Stimulated activated naive B cell treated with anti-CD40 and anti-IgM and Interleukin-4, amounts not matched to agents 10 μg/mL and 1 μg/mL and 100 μg/mL, for 72 hours (primary cell): Measurements from ENCODE around the gene OR10H4.
"Not testable (repeated sequence)": the region's sequence is repeated elsewhere in the genome, so short reads cannot be mapped to it uniquely, and the experiment has no call there.

Source experiments
- ATAC-seq, 2 donors: fragments of 150-1000 bp; cut with Tn5 transposase; replicated peaks; 2 replicates each; pipeline ENCODE4 v1.10.0; 2021; ENCODE audit warnings: moderate library complexity in 1 of 2
- DNase-seq: peaks from one replicate; pipeline ENCODE4 v3.0.0; 2021
- H3K27ac Mint-ChIP-seq: one replicate; pipeline ENCODE4 v1.8.0; 2022; ENCODE audit warnings: mild to moderate bottlenecking, mixed read lengths
- H3K27me3 Mint-ChIP-seq, 2 donors: one replicate each; pipeline ENCODE4 v1.8.0; 2022; ENCODE audit warnings: mixed read lengths in 2 of 2
- H3K36me3 Mint-ChIP-seq, 2 donors: one replicate each; pipeline ENCODE4 v1.8.0; 2022; ENCODE audit warnings: mixed read lengths in 2 of 2, mild to moderate bottlenecking in 1 of 2
- H3K4me1 Mint-ChIP-seq, 2 donors: one replicate each; pipeline ENCODE4 v1.8.0; 2022; ENCODE audit warnings: mixed read lengths in 2 of 2, mild to moderate bottlenecking in 1 of 2
- H3K4me3 Mint-ChIP-seq, 2 donors: one replicate each; pipeline ENCODE4 v1.8.0; 2022; ENCODE audit warnings: mild to moderate bottlenecking in 2 of 2, mixed read lengths in 2 of 2, moderate library complexity in 1 of 2
- H3K9me3 Mint-ChIP-seq, 2 donors: one replicate each; pipeline ENCODE4 v1.8.0; 2022; ENCODE audit warnings: mixed read lengths in 2 of 2, mild to moderate bottlenecking in 1 of 2

The OR10H4 gene, protein sequence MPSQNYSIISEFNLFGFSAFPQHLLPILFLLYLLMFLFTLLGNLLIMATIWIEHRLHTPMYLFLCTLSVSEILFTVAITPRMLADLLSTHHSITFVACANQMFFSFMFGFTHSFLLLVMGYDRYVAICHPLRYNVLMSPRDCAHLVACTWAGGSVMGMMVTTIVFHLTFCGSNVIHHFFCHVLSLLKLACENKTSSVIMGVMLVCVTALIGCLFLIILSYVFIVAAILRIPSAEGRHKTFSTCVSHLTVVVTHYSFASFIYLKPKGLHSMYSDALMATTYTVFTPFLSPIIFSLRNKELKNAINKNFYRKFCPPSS

GRCh38 chr19:15948223-15949058 lies at the start of gene OR10H4:
Gene OR10H4 (plus strand): TSS chr19:15949008. CDS start chr19:15949008, 0 bp downstream.
- H3K9me3 Mint-ChIP-seq: peaks cover 16 to 21% of the 10 kb centered on the region in 2 donors
- no peaks in the 10 kb centered on the region for H3K4me1 Mint-ChIP-seq
- H3K4me3 Mint-ChIP-seq: no peak within 1 kb of the TSS
- H3K36me3 Mint-ChIP-seq: peaks cover 5 to 13% of the 10 kb centered on the region in 2 donors
- no peak for DNase-seq
- ATAC-seq: no peak
- H3K27me3 Mint-ChIP-seq: peaks cover 37 to 62% of the 10 kb centered on the region in 2 donors
- H3K27ac Mint-ChIP-seq: no peak within 1 kb of the TSS

- Mint-ChIP-seq H3K27me3 (peaks cover 38 to 66% of the 10 kb centered on the region in 2 donors), H3K4me3 (peak overlapping the region in 1 of 2 donors; percentile 43)
- ATAC-seq, H3K4me1 Mint-ChIP-seq, H3K27ac Mint-ChIP-seq, H3K36me3 Mint-ChIP-seq, H3K9me3 Mint-ChIP-seq, DNase-seq: not testable (repeated sequence)
These were observed 49.2 kb upstream of the OR10H4 start for GRCh38 chr19:15899561-15899960.

GRCh38 chr19:15900032-15900431 lies 48.8 kb upstream of the OR10H4 start:
- ATAC-seq, H3K4me1 Mint-ChIP-seq, H3K9me3 Mint-ChIP-seq, H3K27ac Mint-ChIP-seq, H3K36me3 Mint-ChIP-seq, DNase-seq: not testable (repeated sequence)
- H3K27me3 Mint-ChIP-seq: peaks cover 42 to 66% of the 10 kb centered on the region in 2 donors
- H3K4me3 Mint-ChIP-seq: peak overlapping the region; percentile 30 to 43

DNA sequence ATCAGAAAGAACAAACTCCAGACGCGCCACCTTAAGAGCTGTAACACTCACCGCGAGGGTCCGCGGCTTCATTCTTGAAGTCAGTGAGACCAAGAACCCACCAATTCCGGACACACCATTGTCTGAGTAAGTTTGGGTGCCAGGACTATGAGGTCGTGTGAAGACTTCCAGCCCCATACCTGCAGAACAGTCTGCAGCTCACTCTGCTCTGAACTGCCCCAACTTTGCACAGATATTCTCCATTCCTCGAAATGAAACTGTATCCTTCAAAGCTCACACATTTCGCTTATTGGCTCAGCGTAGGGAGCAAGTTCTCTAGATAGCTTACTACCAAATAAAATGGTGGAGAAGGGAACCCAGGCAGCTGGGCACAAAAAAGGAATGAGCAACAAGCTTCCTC lies 48.3 kb upstream of the OR10H4 start:
- H3K4me3 Mint-ChIP-seq: peak overlapping the region in 1 of 2 donors; percentile 30
- H3K4me1 Mint-ChIP-seq: no peaks in the 10 kb centered on the region
- H3K27ac Mint-ChIP-seq: no peak overlapping the region
- ATAC-seq: no peak
- H3K9me3 Mint-ChIP-seq: peaks cover 0 to 5% of the 10 kb centered on the region in 2 donors
- DNase-seq: no peak
- H3K36me3 Mint-ChIP-seq: no peaks in the 10 kb centered on the region
- H3K27me3 Mint-ChIP-seq: peaks cover 43 to 66% of the 10 kb centered on the region in 2 donors

GRCh38 chr19:15902254-15902653 lies 46.6 kb upstream of the OR10H4 start:
- no peak for DNase-seq
- peaks cover under 1 to 5% of the 10 kb centered on the region in 2 donors for H3K9me3 Mint-ChIP-seq
- H3K27me3 Mint-ChIP-seq: peaks cover 39 to 67% of the 10 kb centered on the region in 2 donors
- ATAC-seq: no peak
- no peak overlapping the region for H3K4me3 Mint-ChIP-seq
- no peaks in the 10 kb centered on the region for H3K36me3 Mint-ChIP-seq
- H3K4me1 Mint-ChIP-seq: no peaks in the 10 kb centered on the region
- no peak overlapping the region for H3K27ac Mint-ChIP-seq

DNA sequence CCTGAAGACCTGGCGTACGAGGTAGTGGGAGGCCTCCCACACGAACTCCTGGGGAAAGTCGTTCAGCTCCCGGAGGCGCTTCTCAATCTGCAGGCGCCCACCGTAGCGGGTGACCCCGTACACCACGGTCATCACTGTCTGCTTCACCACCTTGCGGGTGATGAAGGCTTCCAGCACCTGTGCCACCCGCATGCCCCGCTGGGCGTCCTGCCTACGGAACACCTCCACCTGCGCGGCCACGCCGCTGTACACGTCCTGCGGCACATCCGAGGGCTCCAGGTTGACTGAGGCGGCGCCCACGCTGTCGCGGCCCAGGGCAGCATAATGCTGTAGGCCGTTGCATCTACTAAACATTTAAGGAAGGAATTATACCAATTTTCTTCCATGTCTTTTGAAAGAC lies 45.9 kb upstream of the OR10H4 start:
- H3K27me3 Mint-ChIP-seq: peaks cover 38 to 70% of the 10 kb centered on the region in 2 donors
- H3K4me1 Mint-ChIP-seq, H3K27ac Mint-ChIP-seq, ATAC-seq, H3K9me3 Mint-ChIP-seq, DNase-seq, H3K4me3 Mint-ChIP-seq, H3K36me3 Mint-ChIP-seq: not testable (repeated sequence)

DNA sequence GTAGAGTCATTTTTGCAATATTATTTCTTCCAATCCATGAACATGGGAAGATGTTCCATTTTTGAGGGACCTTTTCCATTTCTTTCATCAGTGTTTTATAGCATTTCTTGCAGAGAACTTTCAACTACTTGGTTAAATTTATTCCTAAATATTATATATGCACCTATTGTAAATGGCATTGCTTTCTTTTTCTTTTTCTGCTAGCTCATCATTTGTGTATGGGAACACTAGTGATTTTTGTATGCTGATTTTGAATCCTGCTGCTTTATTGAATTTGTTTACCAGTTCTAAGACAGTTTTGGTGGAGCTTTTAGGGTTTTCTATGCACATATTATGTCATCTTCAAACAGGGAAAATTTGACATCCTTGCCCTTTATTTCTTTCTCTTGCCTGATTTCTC lies 43.8 kb upstream of the OR10H4 start:
- DNase-seq: no peak
- Mint-ChIP-seq H3K36me3 (no peaks in the 10 kb centered on the region), H3K27me3 (peaks cover 34 to 62% of the 10 kb centered on the region in 2 donors), H3K27ac (no peak overlapping the region), H3K4me3 (no peak overlapping the region), H3K4me1 (no peaks in the 10 kb centered on the region), H3K9me3 (peaks cover 4 to 7% of the 10 kb centered on the region in 2 donors)
- no peak for ATAC-seq

DNA sequence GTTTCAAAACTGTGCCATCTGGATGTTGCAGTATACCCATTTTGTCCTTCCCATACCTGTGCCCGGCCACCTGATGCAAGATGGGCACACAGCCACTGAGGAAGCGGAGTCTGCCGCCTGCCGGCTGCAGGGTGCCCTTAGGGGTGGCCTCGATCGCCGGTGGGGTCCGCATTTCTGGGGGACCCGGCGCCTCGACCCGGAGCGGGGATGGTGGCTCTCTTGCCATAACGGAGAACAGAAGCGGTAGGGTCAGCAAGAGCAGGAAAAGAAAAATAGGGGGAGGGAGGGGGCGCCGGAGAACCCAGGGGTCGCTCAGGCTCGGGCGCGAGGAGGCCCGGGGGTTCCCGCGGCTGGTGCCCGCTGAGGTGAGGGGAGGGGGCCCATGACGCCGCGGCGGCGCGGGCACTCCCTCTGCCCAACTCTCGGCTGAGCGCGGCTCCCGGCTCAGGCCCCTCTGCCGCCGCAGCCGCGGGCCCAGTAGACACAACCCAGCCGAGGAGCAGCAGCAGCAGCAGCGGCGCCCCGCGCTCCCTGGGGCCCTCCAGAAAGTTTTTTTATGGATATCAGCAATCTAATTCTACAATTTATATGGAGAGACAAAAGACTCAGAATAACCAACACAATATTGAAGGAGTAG lies 37.1 kb upstream of the OR10H4 start:
- H3K36me3 Mint-ChIP-seq: peaks cover 0 to 4% of the 10 kb centered on the region in 2 donors
- peak overlapping the region; percentile 22 for H3K27ac Mint-ChIP-seq
- H3K27me3 Mint-ChIP-seq: peaks cover 47 to 59% of the 10 kb centered on the region in 2 donors

GRCh38 chr19:15913384-15913783 lies 35.4 kb upstream of the OR10H4 start:
- H3K4me1 Mint-ChIP-seq: peaks cover 6 to 11% of the 10 kb centered on the region in 2 donors
- H3K27me3 Mint-ChIP-seq: peaks cover 47 to 66% of the 10 kb centered on the region in 2 donors
- DNase-seq: no peak
- no peak overlapping the region for H3K4me3 Mint-ChIP-seq
- H3K27ac Mint-ChIP-seq: no peak overlapping the region
- peaks cover 0 to 7% of the 10 kb centered on the region in 2 donors for H3K9me3 Mint-ChIP-seq
- peaks cover 0 to 4% of the 10 kb centered on the region in 2 donors for H3K36me3 Mint-ChIP-seq
- ATAC-seq: no peak

More for the DNA sequence above, 37.1 kb upstream of the OR10H4 start:
- H3K4me3 Mint-ChIP-seq: peak overlapping the region in 1 of 2 donors; percentile 39
- H3K4me1 Mint-ChIP-seq: peaks cover 3 to 7% of the 10 kb centered on the region in 2 donors
- no peak for DNase-seq
- peaks cover 4 to 9% of the 10 kb centered on the region in 2 donors for H3K9me3 Mint-ChIP-seq
- no peak for ATAC-seq

DNA sequence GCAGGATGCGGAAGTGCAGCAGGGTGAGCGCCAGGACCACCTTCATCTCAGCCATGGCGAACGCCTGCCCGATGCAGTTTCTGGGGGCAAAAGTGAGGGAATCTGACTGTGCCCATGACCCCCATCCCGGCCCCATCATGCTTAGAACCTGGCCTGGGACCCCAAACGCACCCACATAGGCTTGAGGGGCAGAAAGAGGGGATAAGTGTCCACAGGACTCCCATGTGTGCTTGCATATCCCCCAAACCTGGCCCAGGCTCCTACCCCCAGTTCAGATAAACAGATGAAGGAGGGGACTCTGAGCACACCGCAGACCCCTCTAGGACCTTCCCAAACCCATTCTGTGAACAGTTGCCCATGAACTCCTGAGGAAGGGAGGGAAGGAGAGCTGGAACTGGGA lies 35.0 kb upstream of the OR10H4 start:
- DNase-seq (no peak), ATAC-seq (no peak)
- Mint-ChIP-seq H3K4me3 (no peak overlapping the region), H3K9me3 (peaks cover 0 to 7% of the 10 kb centered on the region in 2 donors), H3K36me3 (peaks cover 0 to 4% of the 10 kb centered on the region in 2 donors), H3K27me3 (peaks cover 50 to 70% of the 10 kb centered on the region in 2 donors), H3K27ac (no peak overlapping the region), H3K4me1 (peaks cover 6 to 11% of the 10 kb centered on the region in 2 donors)

DNA sequence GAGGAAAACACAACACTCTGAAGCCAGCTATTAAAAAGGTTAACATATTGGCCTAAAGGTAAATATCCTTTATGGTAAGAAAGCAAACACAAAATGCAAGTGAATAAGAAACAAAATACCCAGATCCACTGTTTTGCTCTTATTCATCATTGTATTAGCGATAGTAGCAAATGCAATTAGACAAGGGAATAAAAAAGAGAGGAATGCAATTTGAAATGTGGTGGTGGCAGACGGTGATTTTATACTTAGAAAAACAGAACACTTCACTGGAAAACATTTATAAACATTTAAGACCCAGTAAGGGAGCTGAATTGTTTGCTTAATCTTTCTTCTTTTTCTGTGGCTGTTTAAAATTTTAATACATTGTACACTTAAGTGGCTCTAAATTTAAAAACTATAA lies 33.7 kb upstream of the OR10H4 start:
- Mint-ChIP-seq H3K27me3 (peaks cover 59 to 79% of the 10 kb centered on the region in 2 donors), H3K4me1 (peaks cover 6 to 11% of the 10 kb centered on the region in 2 donors), H3K36me3 (peaks cover 0 to 4% of the 10 kb centered on the region in 2 donors), H3K9me3 (peaks cover 0 to 7% of the 10 kb centered on the region in 2 donors), H3K4me3 (no peak overlapping the region), H3K27ac (no peak overlapping the region)
- DNase-seq (no peak), ATAC-seq (no peak)

- peaks cover 0 to 4% of the 10 kb centered on the region in 2 donors for H3K36me3 Mint-ChIP-seq
- no peak overlapping the region for H3K4me3 Mint-ChIP-seq
- ATAC-seq: no peak
- H3K4me1 Mint-ChIP-seq: peaks cover 4% of the 10 kb centered on the region in 2 donors
- DNase-seq: no peak
- peaks cover 46 to 77% of the 10 kb centered on the region in 2 donors for H3K27me3 Mint-ChIP-seq
- H3K9me3 Mint-ChIP-seq: peaks cover 0 to 7% of the 10 kb centered on the region in 2 donors
- H3K27ac Mint-ChIP-seq: no peak overlapping the region
These were observed 29.6 kb upstream of the OR10H4 start for GRCh38 chr19:15919243-15919642.

- ATAC-seq (no peak), DNase-seq (no peak)
- peaks cover 4% of the 10 kb centered on the region in 2 donors for H3K4me1 Mint-ChIP-seq
- H3K4me3 Mint-ChIP-seq: no peak overlapping the region
- no peaks in the 10 kb centered on the region for H3K36me3 Mint-ChIP-seq
- H3K9me3 Mint-ChIP-seq: no peaks in the 10 kb centered on the region
- H3K27ac Mint-ChIP-seq: no peak overlapping the region
- H3K27me3 Mint-ChIP-seq: peaks cover 44 to 81% of the 10 kb centered on the region in 2 donors
These were observed 26.8 kb upstream of the OR10H4 start for GRCh38 chr19:15922021-15922420.

- H3K4me3 Mint-ChIP-seq: no peak overlapping the region
- no peak for DNase-seq
- no peak overlapping the region for H3K27ac Mint-ChIP-seq
- H3K27me3 Mint-ChIP-seq: peaks cover 43 to 80% of the 10 kb centered on the region in 2 donors
- ATAC-seq: no peak
- H3K9me3 Mint-ChIP-seq: peaks cover 0 to 1% of the 10 kb centered on the region in 2 donors
- H3K4me1 Mint-ChIP-seq: no peaks in the 10 kb centered on the region
- H3K36me3 Mint-ChIP-seq: no peaks in the 10 kb centered on the region
These were observed 25.1 kb upstream of the OR10H4 start for GRCh38 chr19:15923702-15924101.
